ENCODE measurements around the gene CHAD.
"Not testable (repeated sequence)": the region's sequence is repeated elsewhere in the genome, so short reads cannot be mapped to it uniquely, and the experiment has no call there.

The CHAD gene

GRCh38 chr17:50452630-50453300, 15.9 kb downstream of the CHAD start:
- DNase-seq, result no peak

- DNase-seq, result no peak
These were observed 16.6 kb downstream of the CHAD start for GRCh38 chr17:50451943-50452629.

GRCh38 chr17:50448643-50449042, 20.0 kb downstream of the CHAD start:
- DNase-seq, result no peak

GRCh38 chr17:50447870-50448595, 20.6 kb downstream of the CHAD start:
- no peak for DNase-seq

GRCh38 chr17:50445730-50446325, 22.9 kb downstream of the CHAD start:
- no peak for DNase-seq

GRCh38 chr17:50444841-50445715, 23.6 kb downstream of the CHAD start:
- DNase-seq, result no peak

GRCh38 chr17:50443505-50443974, 25.1 kb downstream of the CHAD start:
- DNase-seq, result no peak

GRCh38 chr17:50440838-50441829, 27.5 kb downstream of the CHAD start:
- no peak for DNase-seq

- no peak for DNase-seq
These were observed 28.4 kb downstream of the CHAD start for GRCh38 chr17:50440172-50440837.

- no peak for DNase-seq
These were observed 29.7 kb downstream of the CHAD start for GRCh38 chr17:50439008-50439407.

GRCh38 chr17:50437409-50437808, 31.3 kb downstream of the CHAD start:
- DNase-seq, result no peak

GRCh38 chr17:50432125-50432762, 36.4 kb downstream of the CHAD start:
- no peak for DNase-seq

- no peak for DNase-seq
These were observed 37.7 kb downstream of the CHAD start for GRCh38 chr17:50430821-50431618.

GRCh38 chr17:50429793-50430192, 38.9 kb downstream of the CHAD start:
- DNase-seq, result no peak

- DNase-seq, result no peak
These were observed 39.8 kb downstream of the CHAD start for GRCh38 chr17:50428831-50429424.

- DNase-seq, result not testable (repeated sequence)
These were observed 40.6 kb downstream of the CHAD start for GRCh38 chr17:50428126-50428525.

- DNase-seq, result no peak
These were observed 41.6 kb downstream of the CHAD start for GRCh38 chr17:50426814-50427787.

GRCh38 chr17:50426472-50426782, 42.3 kb downstream of the CHAD start:
- DNase-seq, result no peak

Data from amniotic stem cell (primary cell).